SJSA1 (cell line): ENCODE results near the gene AKAP12. TPM values are rescaled to one million over a fixed set of nuclear protein-coding genes. Genes with fewer than 3 reads are reported as not detected.
"Not testable (repeated sequence)": the region's sequence is repeated elsewhere in the genome, so short reads cannot be mapped to it uniquely, and the experiment has no call there.

Experiments used
- DNase-seq, 2 experiments: peaks; one replicate each; pipeline ENCODE4 v3.0.0-alpha.2; 2015 to 2020; ENCODE audit warnings: low spot score in 2 of 2, low read depth in 1 of 2
- H3K27ac ChIP-seq: fragments of 250-450 bp; sonication (Bioruptor Pico); 2 replicates; pipeline ENCODE4 v1.5.1; 2020; ENCODE audit warnings: mild to moderate bottlenecking, moderate library complexity
- H3K27me3 ChIP-seq: fragments of 250-450 bp; sonication (Bioruptor Pico); replicated peaks from 2 replicates; pipeline ENCODE4 v1.5.1; 2020; ENCODE audit warnings: mild to moderate bottlenecking, moderate library complexity
- H3K36me3 ChIP-seq: fragments of 250-450 bp; sonication (Bioruptor Pico); 2 replicates; pipeline ENCODE4 v1.5.1; 2020; ENCODE audit warnings: mild to moderate bottlenecking
- H3K4me1 ChIP-seq: fragments of 250-450 bp; sonication (Bioruptor Pico); replicated peaks from 2 replicates; pipeline ENCODE4 v1.6.1; 2021; ENCODE audit warnings: mild to moderate bottlenecking
- H3K4me3 ChIP-seq: fragments of 250-450 bp; sonication (Bioruptor Pico); 2 replicates; pipeline ENCODE4 v1.5.1; 2020; ENCODE audit warnings: mild to moderate bottlenecking
- H3K9me3 ChIP-seq: fragments of 250-450 bp; sonication (Bioruptor Pico); replicated peaks from 2 replicates; pipeline ENCODE4 v1.5.1; 2020; ENCODE audit warnings: mild to moderate bottlenecking
- total RNA-seq: library from RNA; depleted of rRNA; stranded (reverse); fragments of >200 nt; shearing (Covaris generic); gene quantifications from 2 replicates; pipeline ENCODE4 v1.2.3, GENCODE V29; 2014

Gene AKAP12
- total RNA-seq, 1 experiment from 2014 or later = 5.9 TPM

- no peak overlapping the region for H3K4me3 ChIP-seq
- no peak for DNase-seq
- H3K27me3 ChIP-seq = no peaks in the 10 kb centered on the region
- no peaks in the 10 kb centered on the region for H3K9me3 ChIP-seq
- no peak overlapping the region for H3K27ac ChIP-seq
- H3K36me3 ChIP-seq = no peaks in the 10 kb centered on the region
- H3K4me1 ChIP-seq = no peaks in the 10 kb centered on the region
Observed at GRCh38 chr6:151340219-151340978, 100.6 kb downstream of the AKAP12 start.

- no peaks in the 10 kb centered on the region for H3K4me1 ChIP-seq
- DNase-seq = no peak
Observed at GRCh38 chr6:151341476-151342195, 101.9 kb downstream of the AKAP12 start.

GRCh38 chr6:151342750-151343149 is 103.0 kb downstream of the AKAP12 start:
- H3K27ac ChIP-seq, H3K27me3 ChIP-seq, H3K4me3 ChIP-seq, H3K36me3 ChIP-seq, H3K4me1 ChIP-seq, DNase-seq, H3K9me3 ChIP-seq: not testable (repeated sequence)

More at GRCh38 chr6:151341476-151342195, 101.9 kb downstream of the AKAP12 start:
- Histone ChIP-seq H3K27me3 (no peaks in the 10 kb centered on the region), H3K4me3 (no peak overlapping the region), H3K27ac (no peak overlapping the region), H3K9me3 (no peaks in the 10 kb centered on the region), H3K36me3 (no peaks in the 10 kb centered on the region)

GRCh38 chr6:151349651-151350270 is 110.0 kb downstream of the AKAP12 start:
- H3K27me3 ChIP-seq = no peaks in the 10 kb centered on the region
- H3K9me3 ChIP-seq = no peaks in the 10 kb centered on the region
- no peaks in the 10 kb centered on the region for H3K4me1 ChIP-seq
- H3K4me3 ChIP-seq = no peak overlapping the region
- no peak for DNase-seq
- no peak overlapping the region for H3K27ac ChIP-seq
- H3K36me3 ChIP-seq = no peaks in the 10 kb centered on the region

GRCh38 chr6:151350442-151351145 is 110.8 kb downstream of the AKAP12 start:
- no peaks in the 10 kb centered on the region for H3K27me3 ChIP-seq
- H3K4me1 ChIP-seq = no peaks in the 10 kb centered on the region
- H3K27ac ChIP-seq = no peak overlapping the region
- H3K4me3 ChIP-seq = no peak overlapping the region
- no peaks in the 10 kb centered on the region for H3K9me3 ChIP-seq
- DNase-seq = no peak
- H3K36me3 ChIP-seq = no peaks in the 10 kb centered on the region

GRCh38 chr6:151351146-151351700 is 111.5 kb downstream of the AKAP12 start:
- Histone ChIP-seq H3K4me1 (no peaks in the 10 kb centered on the region), H3K27me3 (no peaks in the 10 kb centered on the region), H3K9me3 (no peaks in the 10 kb centered on the region), H3K4me3 (no peak overlapping the region), H3K36me3 (no peaks in the 10 kb centered on the region), H3K27ac (no peak overlapping the region)
- no peak for DNase-seq

GRCh38 chr6:151351731-151352130 is 112.0 kb downstream of the AKAP12 start:
- H3K9me3 ChIP-seq = no peaks in the 10 kb centered on the region
- H3K36me3 ChIP-seq = no peaks in the 10 kb centered on the region
- no peak overlapping the region for H3K27ac ChIP-seq
- no peak overlapping the region for H3K4me3 ChIP-seq
- H3K27me3 ChIP-seq = no peaks in the 10 kb centered on the region
- no peak for DNase-seq
- H3K4me1 ChIP-seq = no peaks in the 10 kb centered on the region

GRCh38 chr6:151352410-151353396 is 112.9 kb downstream of the AKAP12 start:
- DNase-seq = no peak
- Histone ChIP-seq H3K36me3 (no peaks in the 10 kb centered on the region), H3K4me3 (no peak overlapping the region), H3K9me3 (no peaks in the 10 kb centered on the region), H3K4me1 (0 out of 2 replicates have a peak, but pooled peaks cover 3% of the 10 kb centered on the region), H3K27me3 (no peaks in the 10 kb centered on the region), H3K27ac (no peak overlapping the region)

- Histone ChIP-seq H3K9me3 (no peaks in the 10 kb centered on the region), H3K4me3 (no peak overlapping the region), H3K4me1 (0 out of 2 replicates have a peak, but pooled peaks cover 3% of the 10 kb centered on the region), H3K27ac (no peak overlapping the region), H3K36me3 (no peaks in the 10 kb centered on the region), H3K27me3 (no peaks in the 10 kb centered on the region)
- DNase-seq = no peak
Observed at GRCh38 chr6:151353795-151354194, 114.0 kb downstream of the AKAP12 start.

GRCh38 chr6:151356983-151357382 is 117.2 kb downstream of the AKAP12 start:
- H3K9me3 ChIP-seq, DNase-seq, H3K4me3 ChIP-seq, H3K27ac ChIP-seq, H3K4me1 ChIP-seq, H3K27me3 ChIP-seq: not testable (repeated sequence)
- peaks cover 12% of the 10 kb centered on the region for H3K36me3 ChIP-seq

- no peak for DNase-seq
- Histone ChIP-seq H3K27me3 (no peaks in the 10 kb centered on the region), H3K4me3 (no peak overlapping the region), H3K9me3 (no peaks in the 10 kb centered on the region), H3K27ac (no peak overlapping the region), H3K36me3 (peaks cover 17% of the 10 kb centered on the region), H3K4me1 (0 out of 2 replicates have a peak, but pooled peaks cover 3% of the 10 kb centered on the region)
Observed at GRCh38 chr6:151357758-151358436, 118.1 kb downstream of the AKAP12 start.

GRCh38 chr6:151358475-151358874 is 118.7 kb downstream of the AKAP12 start:
- no peak overlapping the region for H3K4me3 ChIP-seq
- no peaks in the 10 kb centered on the region for H3K27me3 ChIP-seq
- DNase-seq = no peak
- H3K36me3 ChIP-seq = peaks cover 17% of the 10 kb centered on the region
- no peak overlapping the region for H3K27ac ChIP-seq
- no peaks in the 10 kb centered on the region for H3K9me3 ChIP-seq
- H3K4me1 ChIP-seq = 0 out of 2 replicates have a peak, but pooled peaks cover 3% of the 10 kb centered on the region
